Stimulated activated naive B cell treated with anti-CD40 and anti-IgM and Interleukin-4, amounts not matched to agents 10 μg/mL and 1 μg/mL and 100 μg/mL, for 72 hours (primary cell): ENCODE results near the gene MTIF2.
"Not testable (repeated sequence)": the region's sequence is repeated elsewhere in the genome, so short reads cannot be mapped to it uniquely, and the experiment has no call there.

Experiments used
- ATAC-seq, 2 donors: fragments of 150-1000 bp; cut with Tn5 transposase; replicated peaks; 2 replicates each; pipeline ENCODE4 v1.10.0; 2021; ENCODE audit warnings: moderate library complexity in 1 of 2
- DNase-seq: peaks from one replicate; pipeline ENCODE4 v3.0.0; 2021
- H3K27ac Mint-ChIP-seq: one replicate; pipeline ENCODE4 v1.8.0; 2022; ENCODE audit warnings: mild to moderate bottlenecking, mixed read lengths
- H3K27me3 Mint-ChIP-seq, 2 donors: one replicate each; pipeline ENCODE4 v1.8.0; 2022; ENCODE audit warnings: mixed read lengths in 2 of 2
- H3K36me3 Mint-ChIP-seq, 2 donors: one replicate each; pipeline ENCODE4 v1.8.0; 2022; ENCODE audit warnings: mixed read lengths in 2 of 2, mild to moderate bottlenecking in 1 of 2
- H3K4me1 Mint-ChIP-seq, 2 donors: one replicate each; pipeline ENCODE4 v1.8.0; 2022; ENCODE audit warnings: mixed read lengths in 2 of 2, mild to moderate bottlenecking in 1 of 2
- H3K4me3 Mint-ChIP-seq, 2 donors: one replicate each; pipeline ENCODE4 v1.8.0; 2022; ENCODE audit warnings: mild to moderate bottlenecking in 2 of 2, mixed read lengths in 2 of 2, moderate library complexity in 1 of 2
- H3K9me3 Mint-ChIP-seq, 2 donors: one replicate each; pipeline ENCODE4 v1.8.0; 2022; ENCODE audit warnings: mixed read lengths in 2 of 2, mild to moderate bottlenecking in 1 of 2

Gene MTIF2

GRCh38 chr2:55268907-55269644, at the start of gene MTIF2:
MTIF2 (minus strand) TSS chr2:55269231; CDS start chr2:55263858, 5,373 bp downstream.
- Mint-ChIP-seq H3K4me3 (peak within 1 kb of the TSS; percentile 95 to 97), H3K9me3 (no peaks in the 10 kb centered on the region), H3K27ac (peak within 1 kb of the TSS; percentile 95), H3K4me1 (peaks cover 0 to 13% of the 10 kb centered on the region in 2 donors), H3K27me3 (no peaks in the 10 kb centered on the region), H3K36me3 (peaks cover 2 to 17% of the 10 kb centered on the region in 2 donors)
- DNase-seq (peak; percentile 94), ATAC-seq (peak; percentile 98 to 99)

- H3K27ac Mint-ChIP-seq: no peak overlapping the region
- H3K36me3 Mint-ChIP-seq: peaks cover 8 to 15% of the 10 kb centered on the region in 2 donors
- no peaks in the 10 kb centered on the region for H3K9me3 Mint-ChIP-seq
- peaks cover 0 to 2% of the 10 kb centered on the region in 2 donors for H3K4me1 Mint-ChIP-seq
- ATAC-seq (peak in 1 of 2 donors; percentile 21), DNase-seq (no peak)
- H3K27me3 Mint-ChIP-seq: no peaks in the 10 kb centered on the region
- H3K4me3 Mint-ChIP-seq: no peak overlapping the region
Measured at GRCh38 chr2:55314985-55315384, 46.0 kb upstream of the MTIF2 start.

- Mint-ChIP-seq H3K9me3 (no peaks in the 10 kb centered on the region), H3K27me3 (no peaks in the 10 kb centered on the region), H3K36me3 (peaks cover 7 to 18% of the 10 kb centered on the region in 2 donors), H3K27ac (no peak overlapping the region), H3K4me3 (no peak overlapping the region), H3K4me1 (peaks cover 0 to 2% of the 10 kb centered on the region in 2 donors)
- DNase-seq (no peak), ATAC-seq (peak; percentile 73 to 92)
Measured at GRCh38 chr2:55311444-55311870, 42.4 kb upstream of the MTIF2 start.

GRCh38 chr2:55309446-55309845, 40.4 kb upstream of the MTIF2 start:
- no peak overlapping the region for H3K4me3 Mint-ChIP-seq
- DNase-seq (no peak), ATAC-seq (no peak)
- no peaks in the 10 kb centered on the region for H3K27me3 Mint-ChIP-seq
- H3K36me3 Mint-ChIP-seq: peaks cover 5 to 13% of the 10 kb centered on the region in 2 donors
- H3K4me1 Mint-ChIP-seq: peaks cover 0 to 2% of the 10 kb centered on the region in 2 donors
- no peak overlapping the region for H3K27ac Mint-ChIP-seq
- H3K9me3 Mint-ChIP-seq: no peaks in the 10 kb centered on the region

- ATAC-seq (peak in 1 of 2 donors; percentile 60), DNase-seq (no peak)
- Mint-ChIP-seq H3K36me3 (peaks cover 3 to 4% of the 10 kb centered on the region in 2 donors), H3K9me3 (no peaks in the 10 kb centered on the region), H3K4me1 (peaks cover 4 to 5% of the 10 kb centered on the region in 2 donors), H3K27me3 (no peaks in the 10 kb centered on the region), H3K4me3 (no peak overlapping the region), H3K27ac (no peak overlapping the region)
Measured at GRCh38 chr2:55302241-55302640, 33.2 kb upstream of the MTIF2 start.

- peaks cover 3 to 4% of the 10 kb centered on the region in 2 donors for H3K36me3 Mint-ChIP-seq
- ATAC-seq (no peak), DNase-seq (no peak)
- peaks cover 4 to 5% of the 10 kb centered on the region in 2 donors for H3K4me1 Mint-ChIP-seq
- H3K27ac Mint-ChIP-seq: no peak overlapping the region
- H3K9me3 Mint-ChIP-seq: no peaks in the 10 kb centered on the region
- H3K4me3 Mint-ChIP-seq: no peak overlapping the region
- H3K27me3 Mint-ChIP-seq: no peaks in the 10 kb centered on the region
Measured at GRCh38 chr2:55301277-55301676, 32.2 kb upstream of the MTIF2 start.

GRCh38 chr2:55296393-55296792, 27.4 kb upstream of the MTIF2 start:
- DNase-seq (no peak), ATAC-seq (no peak)
- H3K36me3 Mint-ChIP-seq: peaks cover 0 to 3% of the 10 kb centered on the region in 2 donors
- no peaks in the 10 kb centered on the region for H3K9me3 Mint-ChIP-seq
- no peaks in the 10 kb centered on the region for H3K27me3 Mint-ChIP-seq
- H3K4me1 Mint-ChIP-seq: peaks cover 0 to 4% of the 10 kb centered on the region in 2 donors
- H3K4me3 Mint-ChIP-seq: no peak overlapping the region
- no peak overlapping the region for H3K27ac Mint-ChIP-seq

- peaks cover 2 to 7% of the 10 kb centered on the region in 2 donors for H3K36me3 Mint-ChIP-seq
- peak overlapping the region; percentile 50 to 63 for H3K4me3 Mint-ChIP-seq
- H3K4me1 Mint-ChIP-seq: peaks cover 4 to 19% of the 10 kb centered on the region in 2 donors
- ATAC-seq: no peak
- no peak for DNase-seq
- peak overlapping the region; percentile 25 for H3K27ac Mint-ChIP-seq
- no peaks in the 10 kb centered on the region for H3K27me3 Mint-ChIP-seq
- no peaks in the 10 kb centered on the region for H3K9me3 Mint-ChIP-seq
Measured at GRCh38 chr2:55283083-55283482, 14.1 kb upstream of the MTIF2 start.

GRCh38 chr2:55282110-55282917, 13.3 kb upstream of the MTIF2 start:
- DNase-seq (peak; percentile 86), ATAC-seq (peak; percentile 99)
- H3K36me3 Mint-ChIP-seq: peaks cover 2 to 7% of the 10 kb centered on the region in 2 donors
- H3K27ac Mint-ChIP-seq: peak overlapping the region; percentile 96
- H3K4me1 Mint-ChIP-seq: peaks cover 4 to 19% of the 10 kb centered on the region in 2 donors
- H3K27me3 Mint-ChIP-seq: no peaks in the 10 kb centered on the region
- peak overlapping the region; percentile 90 to 96 for H3K4me3 Mint-ChIP-seq
- no peaks in the 10 kb centered on the region for H3K9me3 Mint-ChIP-seq

GRCh38 chr2:55280851-55281546, 12.0 kb upstream of the MTIF2 start:
- not testable (repeated sequence) for H3K27me3 Mint-ChIP-seq, H3K36me3 Mint-ChIP-seq, DNase-seq, ATAC-seq, H3K9me3 Mint-ChIP-seq, H3K27ac Mint-ChIP-seq
- Mint-ChIP-seq H3K4me1 (peaks cover 4 to 14% of the 10 kb centered on the region in 2 donors), H3K4me3 (peak overlapping the region; percentile 17 to 37)

GRCh38 chr2:55279859-55280424, 10.9 kb upstream of the MTIF2 start:
- ATAC-seq, H3K27ac Mint-ChIP-seq, DNase-seq, H3K9me3 Mint-ChIP-seq, H3K27me3 Mint-ChIP-seq, H3K36me3 Mint-ChIP-seq, H3K4me3 Mint-ChIP-seq: not testable (repeated sequence)
- H3K4me1 Mint-ChIP-seq: peaks cover 4 to 14% of the 10 kb centered on the region in 2 donors

GRCh38 chr2:55279214-55279835, 10.3 kb upstream of the MTIF2 start:
- not testable (repeated sequence) for DNase-seq, H3K36me3 Mint-ChIP-seq, H3K27me3 Mint-ChIP-seq, H3K9me3 Mint-ChIP-seq, H3K4me3 Mint-ChIP-seq, ATAC-seq, H3K27ac Mint-ChIP-seq
- H3K4me1 Mint-ChIP-seq: peaks cover 4 to 14% of the 10 kb centered on the region in 2 donors

- Mint-ChIP-seq H3K9me3 (no peaks in the 10 kb centered on the region), H3K27ac (no peak overlapping the region), H3K36me3 (no peaks in the 10 kb centered on the region), H3K27me3 (no peaks in the 10 kb centered on the region), H3K4me3 (no peak overlapping the region), H3K4me1 (no peaks in the 10 kb centered on the region)
- ATAC-seq: no peak
- DNase-seq: no peak
Measured at GRCh38 chr2:55277310-55277709, 8.3 kb upstream of the MTIF2 start.
